SU-DHL-6 (cell line): ENCODE data around the gene THOP1.

ENCODE experiments used
- H2AFZ ChIP-seq: fragments of 200-600 bp; sonication (generic); 2 replicates; pipeline ENCODE4 v1.6.1; 2014; ENCODE audit warnings: low read depth, mild to moderate bottlenecking, moderate library complexity, mixed read lengths, antibody characterized with exemption, low read length; ENCODE audit not compliant: severe bottlenecking
- H3F3A ChIP-seq: fragments of 200-600 bp; shearing (Covaris generic); 2 replicates; pipeline ENCODE4 v1.6.0; 2016; ENCODE audit warnings: antibody characterized with exemption, mild to moderate bottlenecking; ENCODE audit not compliant: insufficient read depth
- H3K27ac ChIP-seq: fragments of 200-600 bp; sonication (generic); 2 replicates; pipeline ENCODE4 v1.5.1; 2016; ENCODE audit warnings: low read depth, mild to moderate bottlenecking, low read length, moderate library complexity, mixed read lengths
- H3K27me3 ChIP-seq: fragments of 200-600 bp; sonication (generic), shearing (Covaris generic); 2 replicates; pipeline ENCODE4 v1.6.0; 2014; ENCODE audit warnings: mild to moderate bottlenecking, low read length
- H3K36me3 ChIP-seq: fragments of 200-600 bp; sonication (generic); 2 replicates; pipeline ENCODE4 v1.6.1; 2014; ENCODE audit warnings: mild to moderate bottlenecking, low read length, mixed read lengths
- H3K4me2 ChIP-seq: fragments of 300-600, 200-600 bp; shearing (Covaris generic), sonication (generic); 2 replicates; pipeline ENCODE4 v1.6.0; 2014; ENCODE audit warnings: low read length, low read depth, mild to moderate bottlenecking; ENCODE audit not compliant: poor library complexity, severe bottlenecking
- H3K4me3 ChIP-seq: fragments of 200-600 bp; sonication (generic); 2 replicates; pipeline ENCODE4 v1.5.1; 2014; ENCODE audit warnings: antibody characterized with exemption, low read length, mild to moderate bottlenecking, mixed read lengths; ENCODE audit not compliant: insufficient read depth, poor library complexity, severe bottlenecking
- H3K79me2 ChIP-seq: fragments of 200-600 bp; sonication (generic); 2 replicates; pipeline ENCODE4 v1.6.1; 2014; ENCODE audit warnings: mild to moderate bottlenecking, low read length, moderate library complexity; ENCODE audit not compliant: insufficient read depth
- H3K9ac ChIP-seq: fragments of 200-600 bp; sonication (generic); 2 replicates; pipeline ENCODE4 v1.7.0; 2014; ENCODE audit warnings: mild to moderate bottlenecking, low read length
- H3K9me2 ChIP-seq: fragments of 200-600 bp; sonication (generic); replicated peaks from 2 replicates; pipeline ENCODE4 v1.6.1; 2014; ENCODE audit warnings: low read length; ENCODE audit not compliant: insufficient read depth
- H3K9me3 ChIP-seq: fragments of 200-600 bp; sonication (generic); 2 replicates; pipeline ENCODE4 v1.6.1; 2014; ENCODE audit warnings: low read length, mixed read lengths; ENCODE audit not compliant: insufficient read depth
- H4K20me1 ChIP-seq: fragments of 200-600 bp; sonication (generic); 2 replicates; pipeline ENCODE4 v1.6.1; 2014; ENCODE audit warnings: low read depth, mild to moderate bottlenecking, antibody characterized with exemption, low read length, moderate library complexity, mixed read lengths
- CTCF ChIP-seq: fragments of 200-600 bp; sonication (generic); IDR thresholded peaks from one replicate; pipeline ENCODE4 v1.5.1; 2017; ENCODE audit warnings: antibody characterized with exemption, mild to moderate bottlenecking, low read length, moderate library complexity; ENCODE audit not compliant: insufficient read depth, poor library complexity, severe bottlenecking
- EZH2phosphoT487 ChIP-seq: fragments of 200-600 bp; sonication (generic), shearing (Covaris generic); conservative IDR thresholded peaks from 2 replicates; pipeline ENCODE4 v1.6.1; 2018; ENCODE audit warnings: mild to moderate bottlenecking, antibody characterized with exemption, low read length, moderate library complexity, mixed read lengths

THOP1 gene

GRCh38 chr19:2847507-2847906, 62.2 kb downstream of the THOP1 start:
- Histone ChIP-seq H3K79me2 (peaks cover 7% of the 10 kb centered on the region), H3K9ac (no peak overlapping the region), H3K36me3 (peaks cover 17% of the 10 kb centered on the region), H3K27me3 (no peaks in the 10 kb centered on the region), H4K20me1 (no peaks in the 10 kb centered on the region), H3F3A (no peaks in the 10 kb centered on the region; the same call in 1 of the 2 replicates), H3K27ac (no peak overlapping the region), H3K9me3 (peaks cover 5% of the 10 kb centered on the region; the same call in 1 of the 2 replicates), H3K9me2 (no peaks in the 10 kb centered on the region), H2AFZ (no peak overlapping the region), H3K4me3 (no peak overlapping the region), H3K4me2 (no peak overlapping the region)
- TF ChIP-seq EZH2phosphoT487 (no peak), CTCF (no peak)

- TF ChIP-seq EZH2phosphoT487 (no peak), CTCF (no peak)
- Histone ChIP-seq H3K36me3 (peaks cover 28% of the 10 kb centered on the region), H4K20me1 (no peaks in the 10 kb centered on the region), H3K9me2 (no peaks in the 10 kb centered on the region), H3K9ac (no peak overlapping the region), H3K27ac (no peak overlapping the region), H3K9me3 (peaks cover 17% of the 10 kb centered on the region; the same call in 1 of the 2 replicates), H3K4me3 (no peak overlapping the region), H3K79me2 (peaks cover 7% of the 10 kb centered on the region), H3K4me2 (no peak overlapping the region), H3F3A (no peaks in the 10 kb centered on the region), H3K27me3 (no peaks in the 10 kb centered on the region), H2AFZ (no peak overlapping the region)
Measured at GRCh38 chr19:2848616-2849015, 63.3 kb downstream of the THOP1 start.

GRCh38 chr19:2850256-2850925, 65.1 kb downstream of the THOP1 start:
- Histone ChIP-seq H3K79me2 (peaks cover 7% of the 10 kb centered on the region), H3K36me3 (peaks cover 40% of the 10 kb centered on the region), H3K4me3 (no peak overlapping the region), H3F3A (no peaks in the 10 kb centered on the region), H3K9me3 (peaks cover 29% of the 10 kb centered on the region; the same call in 1 of the 2 replicates), H3K27ac (no peak overlapping the region), H2AFZ (no peak overlapping the region), H3K27me3 (no peaks in the 10 kb centered on the region), H3K9me2 (no peaks in the 10 kb centered on the region), H3K9ac (no peak overlapping the region), H4K20me1 (no peaks in the 10 kb centered on the region), H3K4me2 (no peak overlapping the region)
- TF ChIP-seq EZH2phosphoT487 (no peak), CTCF (no peak)
